Neural cell (in vitro differentiated cells): ENCODE data around the gene ZNRF1.

Source experiments
- EP300 ChIP-seq: fragments of 450-650 bp; conservative IDR thresholded peaks from 2 replicates; pipeline ENCODE4 v1.6.1; 2014; ENCODE audit warnings: antibody characterized with exemption, mild to moderate bottlenecking, moderate library complexity; ENCODE audit not compliant: poor library complexity, severe bottlenecking
- EZH2 ChIP-seq: fragments of 200-600, 300-800 bp; shearing (Covaris generic), sonication (generic); IDR thresholded peaks from 2 replicates; pipeline ENCODE4 v1.6.1; 2014; ENCODE audit warnings: antibody characterized with exemption, low read length, borderline replicate concordance, mild to moderate bottlenecking; ENCODE audit not compliant: insufficient read depth, poor library complexity, severe bottlenecking
- MXI1 ChIP-seq: fragments of 450-650 bp; conservative IDR thresholded peaks from 2 replicates; pipeline ENCODE4 v1.6.1; 2014; ENCODE audit warnings: antibody characterized with exemption, mild to moderate bottlenecking; ENCODE audit not compliant: poor library complexity, severe bottlenecking
- POLR2AphosphoS5 ChIP-seq: IDR thresholded peaks from 2 replicates; pipeline ENCODE4 v1.6.1; 2012
- RAD21 ChIP-seq: fragments of 450-650 bp; conservative IDR thresholded peaks from 2 replicates; pipeline ENCODE4 v1.6.1; 2014; ENCODE audit warnings: antibody characterized with exemption, mild to moderate bottlenecking, moderate library complexity
- TAF1 ChIP-seq: IDR thresholded peaks from 2 replicates; pipeline ENCODE4 v1.6.1; 2012; ENCODE audit warnings: low read depth
- TF ChIP-seq, protein P1 (sequence below): fragments of 450-650 bp; IDR thresholded peaks from 2 replicates; pipeline ENCODE4 v1.5.1; 2014; ENCODE audit warnings: antibody characterized with exemption, mild to moderate bottlenecking, moderate library complexity; ENCODE audit not compliant: poor library complexity, severe bottlenecking
- TF ChIP-seq, protein P2 (sequence below): IDR thresholded peaks from 2 replicates; pipeline ENCODE4 v1.6.1; 2012; ENCODE audit warnings: borderline replicate concordance

GRCh38 chr16:75019007-75019406, 20.2 kb downstream of the ZNRF1 start:
- TF ChIP-seq POLR2AphosphoS5: no peak
- TF ChIP-seq, protein P1, sequence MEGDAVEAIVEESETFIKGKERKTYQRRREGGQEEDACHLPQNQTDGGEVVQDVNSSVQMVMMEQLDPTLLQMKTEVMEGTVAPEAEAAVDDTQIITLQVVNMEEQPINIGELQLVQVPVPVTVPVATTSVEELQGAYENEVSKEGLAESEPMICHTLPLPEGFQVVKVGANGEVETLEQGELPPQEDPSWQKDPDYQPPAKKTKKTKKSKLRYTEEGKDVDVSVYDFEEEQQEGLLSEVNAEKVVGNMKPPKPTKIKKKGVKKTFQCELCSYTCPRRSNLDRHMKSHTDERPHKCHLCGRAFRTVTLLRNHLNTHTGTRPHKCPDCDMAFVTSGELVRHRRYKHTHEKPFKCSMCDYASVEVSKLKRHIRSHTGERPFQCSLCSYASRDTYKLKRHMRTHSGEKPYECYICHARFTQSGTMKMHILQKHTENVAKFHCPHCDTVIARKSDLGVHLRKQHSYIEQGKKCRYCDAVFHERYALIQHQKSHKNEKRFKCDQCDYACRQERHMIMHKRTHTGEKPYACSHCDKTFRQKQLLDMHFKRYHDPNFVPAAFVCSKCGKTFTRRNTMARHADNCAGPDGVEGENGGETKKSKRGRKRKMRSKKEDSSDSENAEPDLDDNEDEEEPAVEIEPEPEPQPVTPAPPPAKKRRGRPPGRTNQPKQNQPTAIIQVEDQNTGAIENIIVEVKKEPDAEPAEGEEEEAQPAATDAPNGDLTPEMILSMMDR: no peak
- TF ChIP-seq EP300: no peak
- TF ChIP-seq EZH2: no peak
- TF ChIP-seq, protein P2, sequence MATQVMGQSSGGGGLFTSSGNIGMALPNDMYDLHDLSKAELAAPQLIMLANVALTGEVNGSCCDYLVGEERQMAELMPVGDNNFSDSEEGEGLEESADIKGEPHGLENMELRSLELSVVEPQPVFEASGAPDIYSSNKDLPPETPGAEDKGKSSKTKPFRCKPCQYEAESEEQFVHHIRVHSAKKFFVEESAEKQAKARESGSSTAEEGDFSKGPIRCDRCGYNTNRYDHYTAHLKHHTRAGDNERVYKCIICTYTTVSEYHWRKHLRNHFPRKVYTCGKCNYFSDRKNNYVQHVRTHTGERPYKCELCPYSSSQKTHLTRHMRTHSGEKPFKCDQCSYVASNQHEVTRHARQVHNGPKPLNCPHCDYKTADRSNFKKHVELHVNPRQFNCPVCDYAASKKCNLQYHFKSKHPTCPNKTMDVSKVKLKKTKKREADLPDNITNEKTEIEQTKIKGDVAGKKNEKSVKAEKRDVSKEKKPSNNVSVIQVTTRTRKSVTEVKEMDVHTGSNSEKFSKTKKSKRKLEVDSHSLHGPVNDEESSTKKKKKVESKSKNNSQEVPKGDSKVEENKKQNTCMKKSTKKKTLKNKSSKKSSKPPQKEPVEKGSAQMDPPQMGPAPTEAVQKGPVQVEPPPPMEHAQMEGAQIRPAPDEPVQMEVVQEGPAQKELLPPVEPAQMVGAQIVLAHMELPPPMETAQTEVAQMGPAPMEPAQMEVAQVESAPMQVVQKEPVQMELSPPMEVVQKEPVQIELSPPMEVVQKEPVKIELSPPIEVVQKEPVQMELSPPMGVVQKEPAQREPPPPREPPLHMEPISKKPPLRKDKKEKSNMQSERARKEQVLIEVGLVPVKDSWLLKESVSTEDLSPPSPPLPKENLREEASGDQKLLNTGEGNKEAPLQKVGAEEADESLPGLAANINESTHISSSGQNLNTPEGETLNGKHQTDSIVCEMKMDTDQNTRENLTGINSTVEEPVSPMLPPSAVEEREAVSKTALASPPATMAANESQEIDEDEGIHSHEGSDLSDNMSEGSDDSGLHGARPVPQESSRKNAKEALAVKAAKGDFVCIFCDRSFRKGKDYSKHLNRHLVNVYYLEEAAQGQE: no peak
- no peak for TF ChIP-seq RAD21
- TF ChIP-seq MXI1: no peak
- TF ChIP-seq TAF1: no peak
